Left renal cortex interstitium (tissue), 4 donors: ENCODE measurements around the gene FTCD. TPM values are rescaled to one million over a fixed set of nuclear protein-coding genes. Genes with fewer than 3 reads are reported as not detected.
"Not testable (repeated sequence)": the region's sequence is repeated elsewhere in the genome, so short reads cannot be mapped to it uniquely, and the experiment has no call there.

ENCODE experiments used
- DNase-seq, 4 donors: peaks; one replicate each; pipeline ENCODE4 v3.0.0-alpha.2; 2013; ENCODE audit warnings: low read depth in 4 of 4, low spot score in 2 of 4, missing footprints in 1 of 4
- polyA plus RNA-seq, 4 donors: library from polyadenylated mRNA; unstranded; fragments of 120-200 nt; gene quantifications; one replicate each; pipeline ENCODE4 v1.2.1, GENCODE V29; 2013; ENCODE audit not compliant: insufficient read length in 4 of 4

The FTCD gene, protein sequence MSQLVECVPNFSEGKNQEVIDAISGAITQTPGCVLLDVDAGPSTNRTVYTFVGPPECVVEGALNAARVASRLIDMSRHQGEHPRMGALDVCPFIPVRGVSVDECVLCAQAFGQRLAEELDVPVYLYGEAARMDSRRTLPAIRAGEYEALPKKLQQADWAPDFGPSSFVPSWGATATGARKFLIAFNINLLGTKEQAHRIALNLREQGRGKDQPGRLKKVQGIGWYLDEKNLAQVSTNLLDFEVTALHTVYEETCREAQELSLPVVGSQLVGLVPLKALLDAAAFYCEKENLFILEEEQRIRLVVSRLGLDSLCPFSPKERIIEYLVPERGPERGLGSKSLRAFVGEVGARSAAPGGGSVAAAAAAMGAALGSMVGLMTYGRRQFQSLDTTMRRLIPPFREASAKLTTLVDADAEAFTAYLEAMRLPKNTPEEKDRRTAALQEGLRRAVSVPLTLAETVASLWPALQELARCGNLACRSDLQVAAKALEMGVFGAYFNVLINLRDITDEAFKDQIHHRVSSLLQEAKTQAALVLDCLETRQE
- 10 to 100 TPM; 21.5 to 51.7 (median 31.4) TPM for polyA plus RNA-seq

DNA sequence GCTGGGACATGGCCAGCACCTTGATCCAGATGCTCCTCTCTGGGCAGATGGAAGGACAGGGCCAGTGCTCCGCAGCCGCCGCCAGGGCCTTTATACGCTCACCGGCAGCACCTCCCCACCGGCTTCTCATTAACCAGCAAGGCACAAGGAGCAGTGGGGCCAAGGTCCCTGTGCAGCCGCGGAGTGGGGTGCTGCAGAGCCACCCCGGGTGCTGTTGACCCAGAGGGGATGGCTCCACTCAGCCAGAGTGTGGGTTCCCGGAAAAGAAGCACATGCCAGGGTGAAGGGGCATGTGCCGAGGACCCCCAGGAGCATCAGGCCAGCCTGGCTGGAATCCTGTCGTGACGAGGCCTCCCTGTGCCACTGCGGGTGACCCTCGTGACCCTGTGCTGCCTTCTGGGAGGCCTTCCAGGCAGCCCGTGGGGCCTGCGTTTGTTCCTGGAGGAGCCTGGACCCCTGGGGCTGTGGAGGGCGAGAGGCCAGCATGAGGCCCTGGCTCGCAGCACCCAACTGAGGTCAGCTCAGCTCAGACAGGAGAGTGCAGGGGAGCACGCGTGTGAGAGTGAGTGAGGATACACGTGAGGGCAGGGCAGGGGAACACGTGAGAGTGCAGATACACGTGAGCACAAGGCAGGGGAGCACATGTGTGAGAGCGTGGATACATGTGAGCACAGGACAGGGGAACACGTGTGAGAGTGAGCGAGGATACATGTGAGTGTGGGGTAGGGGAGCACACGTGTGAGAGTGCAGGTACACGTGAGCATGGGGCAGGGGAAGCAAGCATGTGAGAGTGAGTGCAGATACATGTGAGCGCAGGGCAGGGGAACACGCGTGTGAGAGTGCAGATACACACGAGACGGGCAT is at the start of gene FTCD:
Gene FTCD (minus strand): TSS at position 66 of the 864 bp plus-strand sequence. CDS start 56 bp downstream, at position 10.
- no peak for DNase-seq

DNA sequence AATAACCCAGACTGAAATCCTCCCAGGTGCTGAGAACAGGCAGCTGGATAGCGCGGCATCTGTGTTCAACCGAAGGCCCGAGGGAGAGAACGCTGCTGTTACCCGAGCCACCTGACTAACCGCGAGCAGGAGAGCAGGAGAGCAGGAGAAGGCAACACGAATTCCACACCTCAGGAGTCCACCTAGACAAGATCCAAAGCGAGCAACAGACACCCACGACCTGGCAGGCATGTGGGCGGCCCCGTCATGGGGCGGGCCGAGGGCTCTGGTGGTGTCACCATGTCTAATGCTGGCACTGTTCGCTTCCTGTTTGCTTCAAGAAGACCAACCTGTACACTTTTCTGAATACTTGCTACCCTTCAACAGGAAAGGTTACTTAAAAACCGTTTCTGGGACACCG is 49.8 kb upstream of the FTCD start:
- DNase-seq, result no peak

DNA sequence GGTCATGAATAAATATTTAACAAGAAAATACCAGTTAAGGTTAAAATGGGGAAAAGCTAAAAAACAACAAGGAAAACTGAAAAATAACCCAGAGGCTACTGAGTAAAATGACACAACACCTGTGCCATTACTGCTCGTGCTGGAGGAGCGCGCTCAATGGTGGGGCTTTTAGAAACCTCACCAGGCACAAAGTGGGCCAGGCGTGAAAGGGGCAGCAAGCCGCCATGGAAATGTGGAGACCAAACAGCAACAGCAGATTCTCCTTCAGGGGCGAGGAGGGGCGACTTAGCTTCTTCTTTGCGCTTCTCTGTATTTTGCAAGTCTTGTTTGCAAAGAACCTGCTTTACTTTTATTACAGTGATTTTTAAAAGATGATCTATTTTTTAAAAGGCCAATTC is 47.8 kb upstream of the FTCD start:
- DNase-seq, result no peak

DNA sequence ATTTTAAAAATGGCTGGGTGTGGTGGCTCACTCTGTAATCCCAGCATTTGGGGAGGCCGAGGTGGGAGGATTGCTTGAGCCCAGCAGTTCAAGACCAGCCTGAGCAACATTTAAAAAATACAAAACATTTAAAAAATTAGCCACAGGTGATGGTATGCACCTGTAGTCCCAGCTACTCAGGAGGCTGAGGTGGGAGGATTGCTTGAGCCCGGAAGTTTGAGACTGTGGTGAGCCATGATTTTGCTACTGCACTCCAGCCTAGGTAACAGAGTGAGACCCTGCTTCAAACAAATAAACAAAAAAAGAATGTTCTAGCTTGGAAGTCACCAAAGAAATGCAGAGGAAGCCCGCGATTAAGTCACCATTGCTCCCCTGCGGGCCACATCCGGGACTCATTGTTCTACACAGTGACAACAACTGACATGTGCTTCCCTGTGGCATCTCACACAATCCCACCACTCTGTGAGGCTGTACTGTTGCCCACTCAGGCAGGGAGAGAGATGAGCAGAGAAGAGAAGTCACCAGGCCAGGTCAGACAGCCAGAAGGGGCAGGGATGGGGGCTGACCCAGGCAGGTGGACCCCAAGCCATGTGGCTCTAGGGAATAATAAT is 47.3 kb upstream of the FTCD start:
- DNase-seq, result no peak

DNA sequence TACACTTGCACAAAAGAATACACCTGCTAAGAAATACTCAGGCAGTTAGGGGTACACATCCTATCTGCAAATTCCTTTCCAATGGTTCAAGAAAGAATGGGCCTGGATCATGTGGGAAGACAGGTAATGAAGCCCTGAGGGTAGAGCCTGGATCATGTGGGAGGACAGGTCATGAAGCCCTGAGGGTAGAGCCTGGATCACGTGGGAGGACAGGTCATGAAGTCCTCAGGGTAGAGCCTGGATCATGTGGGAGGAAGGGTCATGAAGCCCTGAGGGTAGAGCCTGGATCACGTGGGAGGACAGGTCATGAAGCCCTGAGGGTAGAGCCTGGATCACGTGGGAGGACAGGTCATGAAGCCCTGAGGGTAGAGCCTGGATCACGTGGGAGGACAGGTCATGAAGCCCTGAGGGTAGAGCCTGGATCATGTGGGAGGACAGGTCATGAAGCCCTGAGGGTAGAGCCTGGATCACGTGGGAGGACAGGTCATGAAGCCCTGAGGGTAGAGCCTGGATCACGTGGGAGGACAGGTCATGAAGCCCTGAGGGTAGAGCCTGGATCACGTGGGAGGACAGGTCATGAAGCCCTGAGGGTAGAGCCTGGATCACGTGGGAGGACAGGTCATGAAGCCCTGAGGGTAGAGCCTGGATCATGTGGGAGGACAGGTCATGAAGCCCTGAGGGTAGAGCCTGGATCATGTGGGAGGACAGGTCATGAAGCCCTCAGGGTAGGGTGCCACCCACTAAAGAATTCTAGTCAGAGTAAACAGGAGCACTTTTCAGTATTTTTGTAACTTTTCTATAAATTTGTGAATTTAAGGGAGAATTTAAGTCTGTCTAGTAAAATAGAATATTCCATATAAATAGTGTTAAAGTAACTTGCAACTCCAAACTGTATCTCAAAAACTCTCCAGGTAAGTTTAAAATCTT is 45.8 kb upstream of the FTCD start:
- DNase-seq, result not testable (repeated sequence)

DNA sequence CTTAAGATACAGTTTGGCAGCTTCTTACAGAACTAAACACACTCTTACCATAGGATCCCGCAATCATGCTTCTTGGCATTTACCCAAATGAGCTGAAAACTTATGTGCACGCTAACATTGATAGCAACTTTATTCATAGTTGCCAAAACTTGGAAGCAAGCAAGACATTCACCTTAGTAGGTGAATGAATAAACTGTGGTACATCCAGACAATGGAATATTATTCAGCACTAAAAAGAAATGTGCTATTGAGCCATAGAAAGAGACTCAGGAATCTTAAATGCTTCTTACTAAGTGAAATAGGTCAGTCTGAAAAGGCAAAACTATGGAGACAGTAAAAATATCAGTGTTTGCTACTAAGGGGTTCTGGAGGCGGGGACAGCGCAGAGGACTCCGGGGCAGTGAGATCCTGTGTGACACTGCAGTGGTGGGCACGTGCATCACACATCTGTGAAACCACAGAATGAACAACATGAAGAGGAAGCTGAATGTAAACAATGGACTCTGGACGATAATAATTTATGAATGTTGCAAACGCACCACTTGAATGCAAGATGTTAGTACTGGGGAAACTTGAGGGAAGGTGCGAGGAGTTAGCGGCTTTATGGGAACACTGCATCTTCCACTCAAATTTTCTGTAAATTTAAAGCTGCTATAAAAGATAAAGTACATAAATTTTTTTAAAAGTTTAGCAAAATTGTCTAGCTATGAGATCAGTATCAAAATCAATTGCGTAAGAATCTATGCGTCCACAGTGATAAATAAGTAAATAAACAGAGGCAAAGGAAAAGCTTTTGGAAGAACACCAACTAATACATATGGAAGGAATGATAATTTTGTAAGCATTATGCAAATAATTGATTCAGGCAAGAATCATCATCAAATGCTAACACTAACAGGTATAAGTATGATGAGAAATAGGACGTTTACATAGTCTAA is 44.3 kb upstream of the FTCD start:
- DNase-seq, result no peak

DNA sequence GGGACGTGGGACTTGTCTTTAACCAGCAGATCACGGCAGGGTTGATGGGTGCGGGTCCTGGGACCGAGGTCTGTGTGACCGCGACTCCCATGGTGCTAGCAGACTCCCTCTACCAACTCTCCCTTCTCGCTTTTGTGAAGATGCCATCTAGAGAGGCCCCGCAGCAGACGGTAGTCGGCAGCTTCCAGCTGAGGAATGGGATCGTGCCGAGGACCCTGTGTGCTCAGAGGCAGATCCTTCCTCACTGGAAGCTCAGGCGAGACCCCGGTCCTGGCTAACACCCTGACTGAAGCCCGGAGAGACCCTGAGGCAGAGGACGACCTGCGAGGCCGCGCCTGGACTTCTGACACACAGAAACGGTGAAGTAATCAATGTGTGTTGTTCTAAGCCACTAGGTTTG is 41.4 kb upstream of the FTCD start:
- DNase-seq, result no peak

DNA sequence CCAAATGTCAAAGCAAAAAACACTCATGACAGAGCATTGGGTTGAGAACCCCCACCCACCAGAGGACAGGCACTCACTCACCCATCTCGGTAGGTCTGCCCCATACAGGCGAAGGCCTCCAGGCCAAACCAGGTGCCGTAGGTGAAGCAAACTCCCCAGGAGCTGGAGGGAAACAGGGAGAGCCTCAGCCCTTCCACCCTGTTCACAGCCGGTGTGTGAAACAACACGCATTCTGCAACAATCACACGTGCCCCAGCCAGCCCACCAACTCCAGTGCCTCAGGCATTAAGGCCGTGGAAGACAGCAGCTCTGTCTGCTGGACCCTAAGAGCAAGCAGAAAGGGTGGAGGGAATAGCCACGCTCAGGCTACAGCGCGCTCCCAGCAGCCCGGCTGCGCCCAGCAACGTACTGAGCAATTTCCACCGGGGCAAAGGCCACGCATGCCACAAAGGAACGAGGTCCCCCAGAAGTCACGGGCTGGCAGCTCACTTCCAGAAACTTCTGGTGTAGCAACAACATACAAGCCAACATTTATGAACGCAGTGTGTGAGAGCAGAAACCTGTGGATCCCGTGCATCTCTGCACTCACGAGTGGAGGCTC is 40.3 kb upstream of the FTCD start:
- no peak for DNase-seq

DNA sequence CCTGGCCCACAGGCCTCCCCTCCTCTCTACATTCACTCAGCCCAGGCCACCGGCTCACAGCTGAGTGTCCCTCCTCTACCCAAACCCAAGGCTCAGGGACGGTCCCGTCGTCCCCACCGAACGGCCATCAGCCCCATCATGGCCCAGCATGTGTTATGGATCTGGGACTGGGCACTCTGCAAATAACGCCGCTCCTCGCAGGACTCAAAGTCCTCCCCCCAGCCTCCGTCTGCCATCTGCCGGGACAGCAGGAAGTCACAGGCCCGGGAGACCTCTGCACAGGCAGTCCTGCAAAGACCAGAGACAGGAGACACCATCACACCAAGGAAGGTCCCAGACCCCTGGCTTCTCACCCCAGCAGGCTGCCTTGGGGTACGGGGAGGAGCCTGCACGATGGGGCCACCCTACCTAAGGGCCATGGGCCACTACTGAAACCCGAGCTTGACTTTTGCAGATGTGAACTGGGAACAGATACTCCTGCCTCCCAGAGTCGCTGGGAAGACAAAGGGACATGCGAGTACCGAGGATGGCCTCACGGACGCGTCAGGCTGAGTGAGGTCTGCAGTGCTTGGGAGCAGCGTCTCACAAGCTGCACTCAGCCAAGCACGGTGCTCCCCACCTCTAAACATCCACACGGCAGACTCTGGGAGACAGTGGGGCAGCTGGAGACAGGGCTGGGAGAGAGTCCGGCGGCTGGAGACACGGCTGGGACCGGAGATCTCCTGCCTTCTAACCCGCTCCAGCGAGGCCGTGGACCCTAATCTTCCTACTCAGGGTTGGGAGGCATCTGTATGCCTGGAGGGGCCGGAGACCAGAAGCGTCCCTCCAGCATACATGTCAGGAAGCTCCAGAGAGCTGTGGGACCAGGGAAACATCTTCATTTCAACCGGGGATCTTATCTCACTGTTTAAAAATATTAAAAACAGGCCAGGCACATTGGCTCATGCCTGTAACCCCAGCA is 39.3 kb upstream of the FTCD start:
- DNase-seq, result no peak

DNA sequence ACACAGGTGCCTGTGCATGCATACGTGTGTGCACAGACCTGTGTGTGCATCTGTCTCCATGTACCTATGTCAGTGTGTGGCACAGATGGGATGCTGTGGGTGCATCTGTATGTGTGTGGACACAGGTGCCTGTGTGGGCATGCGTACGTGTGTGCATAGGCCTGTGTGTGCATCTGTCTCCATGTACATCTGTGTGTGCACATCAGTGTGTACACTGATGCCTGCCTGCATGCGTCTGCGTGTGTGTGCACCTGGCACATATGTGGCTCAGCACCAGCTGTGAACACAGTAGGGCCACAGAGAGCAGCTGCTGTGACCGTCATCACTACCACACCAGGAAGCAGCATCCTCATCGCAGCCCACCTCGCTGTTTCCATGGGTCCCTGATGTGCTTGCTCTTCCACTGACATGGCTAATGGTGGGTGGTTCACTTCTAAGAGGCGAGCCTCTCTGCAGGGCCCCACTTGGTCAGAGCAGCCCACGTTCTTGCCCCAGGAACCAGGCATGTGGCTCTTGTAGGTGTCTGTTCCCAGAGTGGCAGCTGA is 38.5 kb upstream of the FTCD start:
- no peak for DNase-seq

DNA sequence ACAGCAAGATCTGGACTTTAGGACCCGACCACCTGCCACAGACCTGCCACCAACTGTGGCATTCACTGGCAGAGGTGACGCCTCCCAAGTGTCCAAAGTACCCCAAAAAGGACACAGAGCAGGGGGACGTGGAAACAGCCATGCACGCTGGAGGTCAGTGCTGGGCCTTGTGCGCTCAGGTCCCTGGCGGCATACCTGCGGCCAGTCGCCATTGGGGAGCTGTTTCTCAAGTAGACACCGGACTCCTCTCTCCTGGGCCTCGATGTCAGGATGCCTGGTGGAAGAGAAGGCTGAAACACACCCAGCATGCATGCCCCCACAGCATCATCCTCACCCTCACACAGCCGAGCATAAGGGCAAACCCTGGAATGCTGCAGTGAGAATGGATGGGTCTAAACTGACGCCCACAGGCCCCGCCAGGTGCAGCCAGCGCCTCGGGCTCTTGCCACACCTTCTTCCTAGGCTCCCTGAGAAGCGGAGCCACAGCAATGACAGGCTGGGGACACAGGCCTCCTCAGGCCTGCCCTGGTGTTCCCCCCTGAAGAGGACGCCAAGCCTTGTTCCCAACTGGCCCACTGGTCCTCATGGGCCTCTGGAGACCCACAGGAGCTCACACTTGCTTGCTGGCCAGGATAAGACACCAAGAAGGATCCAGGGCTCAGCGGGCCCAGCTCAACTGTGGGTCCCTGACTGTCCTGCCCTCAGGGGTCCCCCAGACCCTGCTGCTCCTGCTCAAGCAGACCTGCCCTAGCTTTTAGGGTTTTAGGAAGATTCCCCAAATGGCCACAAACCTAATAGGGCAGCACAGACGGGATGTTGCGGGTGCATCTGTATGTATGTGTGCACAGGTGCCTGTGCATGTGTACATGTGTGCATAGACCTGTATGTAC is 36.6 kb upstream of the FTCD start:
- DNase-seq, result no peak

DNA sequence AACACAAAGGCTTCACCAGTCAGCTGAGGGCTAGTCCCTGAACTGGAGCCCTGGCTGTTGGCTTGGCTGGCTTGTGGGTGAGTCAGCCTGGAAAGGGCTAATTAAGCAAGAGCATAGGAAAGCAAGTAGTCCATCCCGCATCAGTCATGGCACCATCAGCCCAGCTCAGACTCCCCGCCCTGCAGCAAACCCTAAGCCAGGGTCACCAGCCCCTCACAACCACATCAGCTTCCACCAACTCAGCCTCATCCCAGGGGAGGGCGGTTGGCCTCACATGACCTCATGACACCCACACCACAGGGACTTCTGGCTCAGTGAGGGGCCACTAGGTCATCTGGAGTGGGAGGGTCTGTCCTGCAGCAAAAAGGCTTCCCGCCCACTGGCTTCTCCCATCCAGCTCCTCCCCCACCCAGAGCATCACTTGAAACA is 35.9 kb upstream of the FTCD start:
- no peak for DNase-seq

DNA sequence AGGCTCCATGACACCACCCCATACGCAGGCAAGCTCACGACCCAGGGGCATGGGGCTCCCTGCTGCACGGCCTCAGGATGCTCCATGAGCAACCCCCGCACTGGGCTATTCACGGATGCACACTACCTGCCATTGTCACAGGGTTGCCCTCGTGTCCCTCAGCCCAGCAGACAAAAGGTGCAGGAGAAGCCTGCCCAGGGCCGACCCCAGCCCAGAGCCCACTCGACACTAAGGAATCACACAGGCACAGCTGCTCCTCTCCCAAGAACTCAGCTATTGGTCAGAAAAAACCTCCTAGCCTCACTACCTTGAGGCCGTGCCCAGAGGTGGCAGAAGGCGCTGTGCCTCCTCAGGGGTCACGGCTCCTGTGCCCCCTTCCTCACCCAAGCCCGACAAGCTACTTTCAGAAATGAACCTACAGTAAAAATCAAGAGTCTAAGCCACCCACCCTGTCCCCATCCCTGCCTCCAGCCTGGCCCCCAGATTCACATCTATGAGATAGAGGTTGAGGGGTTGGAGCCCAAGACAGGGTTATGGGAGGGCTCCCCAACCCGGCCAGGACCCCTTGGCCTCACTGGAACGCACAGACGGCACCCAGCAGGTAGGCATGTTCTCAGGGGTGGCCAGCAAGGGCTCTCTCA is 35.2 kb upstream of the FTCD start:
- DNase-seq, result no peak

DNA sequence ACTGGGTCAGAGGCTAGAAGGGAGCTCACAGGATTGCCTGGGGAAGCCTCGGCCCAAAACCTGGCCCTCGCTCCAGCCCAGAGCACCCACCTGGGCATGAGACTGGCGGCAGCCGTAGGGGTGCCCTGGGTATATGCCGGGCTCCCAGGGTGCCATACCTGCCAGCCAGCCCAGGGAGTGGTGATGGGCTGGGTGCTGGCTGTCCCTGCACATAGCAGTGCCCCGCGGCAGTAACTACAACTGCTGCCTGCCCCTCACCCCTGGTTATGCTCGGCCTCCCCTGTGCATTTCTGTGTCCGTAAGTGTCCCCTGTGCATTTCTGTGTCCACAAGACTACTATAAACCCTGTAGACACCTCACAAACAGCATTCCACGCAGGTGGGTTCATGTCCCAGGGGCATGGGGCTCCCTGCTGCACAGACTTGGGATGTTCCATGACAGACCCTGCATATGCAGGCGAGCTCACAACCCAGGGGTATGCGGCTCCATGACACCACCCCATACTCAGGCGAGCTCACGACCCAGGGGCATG is 34.6 kb upstream of the FTCD start:
- DNase-seq, result no peak
